GM12878 (cell line): ENCODE measurements around the gene TSFM.
"Not testable (repeated sequence)": the region's sequence is repeated elsewhere in the genome, so short reads cannot be mapped to it uniquely, and the experiment has no call there.

ENCODE experiments used
- CTCF ChIP-seq, 3 experiments: IDR thresholded peaks in 2 of 3; conservative IDR thresholded peaks in 1 of 3; 2 replicates each; pipeline ENCODE4 v1.5.1; 2011; ENCODE audit warnings: low read depth in 3 of 3, low read length in 3 of 3, mild to moderate bottlenecking in 3 of 3, control low read depth in 2 of 3, moderate library complexity in 2 of 3, inconsistent platforms in 1 of 3, mixed read lengths in 1 of 3; ENCODE audit not compliant: control insufficient read depth in 2 of 3, insufficient read depth in 1 of 3; ENCODE audit errors: extremely low read depth in 1 of 3
- GABPA ChIP-seq: IDR thresholded peaks from 2 replicates; pipeline ENCODE4 v1.6.1; 2014; ENCODE audit warnings: antibody characterized with exemption, low read depth, mild to moderate bottlenecking, inconsistent platforms
- ZNF274 ChIP-seq: IDR thresholded peaks from one replicate; pipeline ENCODE4 v1.8.0; 2011; ENCODE audit not compliant: insufficient read length, insufficient read depth
- TF ChIP-seq, protein P1 (sequence below): IDR thresholded peaks from 2 replicates; pipeline ENCODE4 v1.6.1; 2012; ENCODE audit warnings: mild to moderate bottlenecking, low read depth, low read length

DNA sequence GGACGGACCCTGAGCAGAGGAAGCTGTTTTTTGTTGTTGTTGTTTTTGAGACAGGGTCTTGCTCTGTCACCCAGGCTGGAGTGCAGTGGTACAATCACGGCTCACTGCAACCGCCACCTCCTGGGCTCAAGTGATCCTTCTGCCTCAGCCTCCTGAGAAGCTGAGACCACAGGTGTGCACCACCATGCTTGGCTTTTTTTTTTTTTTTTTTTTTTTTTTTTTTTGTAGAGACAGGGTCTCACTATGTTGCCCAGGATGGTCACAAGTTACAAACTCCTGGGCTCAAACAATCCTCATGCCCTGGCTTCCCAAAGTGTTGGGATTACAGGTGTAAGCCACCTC lies 35.4 kb downstream of the TSFM start:
- TF ChIP-seq ZNF274; CTCF (IDR thresholded peaks at IDR 0.05 in 2 of 3, conservative IDR thresholded peaks at IDR 0.05 in 1 of 3; ENCODE audit: control insufficient read depth in 2 of 3, extremely low read depth in 1 of 3, insufficient read depth in 1 of 3, low read depth in 3 of 3, low read length in 3 of 3); GABPA: not testable (repeated sequence)
- TF ChIP-seq, protein P1, sequence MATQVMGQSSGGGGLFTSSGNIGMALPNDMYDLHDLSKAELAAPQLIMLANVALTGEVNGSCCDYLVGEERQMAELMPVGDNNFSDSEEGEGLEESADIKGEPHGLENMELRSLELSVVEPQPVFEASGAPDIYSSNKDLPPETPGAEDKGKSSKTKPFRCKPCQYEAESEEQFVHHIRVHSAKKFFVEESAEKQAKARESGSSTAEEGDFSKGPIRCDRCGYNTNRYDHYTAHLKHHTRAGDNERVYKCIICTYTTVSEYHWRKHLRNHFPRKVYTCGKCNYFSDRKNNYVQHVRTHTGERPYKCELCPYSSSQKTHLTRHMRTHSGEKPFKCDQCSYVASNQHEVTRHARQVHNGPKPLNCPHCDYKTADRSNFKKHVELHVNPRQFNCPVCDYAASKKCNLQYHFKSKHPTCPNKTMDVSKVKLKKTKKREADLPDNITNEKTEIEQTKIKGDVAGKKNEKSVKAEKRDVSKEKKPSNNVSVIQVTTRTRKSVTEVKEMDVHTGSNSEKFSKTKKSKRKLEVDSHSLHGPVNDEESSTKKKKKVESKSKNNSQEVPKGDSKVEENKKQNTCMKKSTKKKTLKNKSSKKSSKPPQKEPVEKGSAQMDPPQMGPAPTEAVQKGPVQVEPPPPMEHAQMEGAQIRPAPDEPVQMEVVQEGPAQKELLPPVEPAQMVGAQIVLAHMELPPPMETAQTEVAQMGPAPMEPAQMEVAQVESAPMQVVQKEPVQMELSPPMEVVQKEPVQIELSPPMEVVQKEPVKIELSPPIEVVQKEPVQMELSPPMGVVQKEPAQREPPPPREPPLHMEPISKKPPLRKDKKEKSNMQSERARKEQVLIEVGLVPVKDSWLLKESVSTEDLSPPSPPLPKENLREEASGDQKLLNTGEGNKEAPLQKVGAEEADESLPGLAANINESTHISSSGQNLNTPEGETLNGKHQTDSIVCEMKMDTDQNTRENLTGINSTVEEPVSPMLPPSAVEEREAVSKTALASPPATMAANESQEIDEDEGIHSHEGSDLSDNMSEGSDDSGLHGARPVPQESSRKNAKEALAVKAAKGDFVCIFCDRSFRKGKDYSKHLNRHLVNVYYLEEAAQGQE: not testable (repeated sequence)
